ENCODE results near the gene PSMA6. TPM values are rescaled to one million over a fixed set of nuclear protein-coding genes. Genes with fewer than 3 reads are reported as not detected.
"Not testable (repeated sequence)": the region's sequence is repeated elsewhere in the genome, so short reads cannot be mapped to it uniquely, and the experiment has no call there.

PSMA6 gene
- total RNA-seq, 1 donor from 2014 or later, result 196 TPM

GRCh38 chr14:35248476-35248788, 43.8 kb upstream of the PSMA6 start:
- DNase-seq (ENCODE audit: low read depth), result no peak
- no peak overlapping the region for H3K4me3 ChIP-seq (ENCODE audit: low read depth, low read length)
- no peak for TF ChIP-seq CTCF (conservative IDR thresholded peaks at IDR 0.05; ENCODE audit: low read depth, low read length)

- DNase-seq (ENCODE audit: low read depth), result no peak
These were observed 41.9 kb upstream of the PSMA6 start for GRCh38 chr14:35250319-35250718.

GRCh38 chr14:35252451-35252868, 39.7 kb upstream of the PSMA6 start:
- no peak for TF ChIP-seq CTCF (conservative IDR thresholded peaks at IDR 0.05; ENCODE audit: low read depth, low read length)
- H3K4me3 ChIP-seq (ENCODE audit: low read depth, low read length), result no peak overlapping the region
- no peak for DNase-seq (ENCODE audit: low read depth)

More at GRCh38 chr14:35250319-35250718, 41.9 kb upstream of the PSMA6 start:
- no peak overlapping the region for H3K4me3 ChIP-seq (ENCODE audit: low read depth, low read length)
- TF ChIP-seq CTCF (conservative IDR thresholded peaks at IDR 0.05; ENCODE audit: low read depth, low read length), result no peak

- not testable (repeated sequence) for DNase-seq (ENCODE audit: low read depth); H3K4me3 ChIP-seq (ENCODE audit: low read depth, low read length)
These were observed 39.1 kb upstream of the PSMA6 start for GRCh38 chr14:35253056-35253455.

- DNase-seq (ENCODE audit: low read depth); H3K4me3 ChIP-seq (ENCODE audit: low read depth, low read length): not testable (repeated sequence)
These were observed 38.1 kb upstream of the PSMA6 start for GRCh38 chr14:35254034-35254622.

- H3K4me3 ChIP-seq (ENCODE audit: low read depth, low read length), result no peak overlapping the region
- DNase-seq (ENCODE audit: low read depth), result no peak
- no peak for TF ChIP-seq CTCF (conservative IDR thresholded peaks at IDR 0.05; ENCODE audit: low read depth, low read length)
These were observed 37.4 kb upstream of the PSMA6 start for GRCh38 chr14:35254736-35255135.

GRCh38 chr14:35255711-35256110, 36.5 kb upstream of the PSMA6 start:
- no peak overlapping the region for H3K4me3 ChIP-seq (ENCODE audit: low read depth, low read length)
- DNase-seq (ENCODE audit: low read depth), result no peak
- no peak for TF ChIP-seq CTCF (conservative IDR thresholded peaks at IDR 0.05; ENCODE audit: low read depth, low read length)

- no peak overlapping the region for H3K4me3 ChIP-seq (ENCODE audit: low read depth, low read length)
- DNase-seq (ENCODE audit: low read depth), result no peak
- no peak for TF ChIP-seq CTCF (conservative IDR thresholded peaks at IDR 0.05; ENCODE audit: low read depth, low read length)
These were observed 34.4 kb upstream of the PSMA6 start for GRCh38 chr14:35257809-35258208.
